ENCODE results near the gene AIFM3.

- TF ChIP-seq, protein P1, sequence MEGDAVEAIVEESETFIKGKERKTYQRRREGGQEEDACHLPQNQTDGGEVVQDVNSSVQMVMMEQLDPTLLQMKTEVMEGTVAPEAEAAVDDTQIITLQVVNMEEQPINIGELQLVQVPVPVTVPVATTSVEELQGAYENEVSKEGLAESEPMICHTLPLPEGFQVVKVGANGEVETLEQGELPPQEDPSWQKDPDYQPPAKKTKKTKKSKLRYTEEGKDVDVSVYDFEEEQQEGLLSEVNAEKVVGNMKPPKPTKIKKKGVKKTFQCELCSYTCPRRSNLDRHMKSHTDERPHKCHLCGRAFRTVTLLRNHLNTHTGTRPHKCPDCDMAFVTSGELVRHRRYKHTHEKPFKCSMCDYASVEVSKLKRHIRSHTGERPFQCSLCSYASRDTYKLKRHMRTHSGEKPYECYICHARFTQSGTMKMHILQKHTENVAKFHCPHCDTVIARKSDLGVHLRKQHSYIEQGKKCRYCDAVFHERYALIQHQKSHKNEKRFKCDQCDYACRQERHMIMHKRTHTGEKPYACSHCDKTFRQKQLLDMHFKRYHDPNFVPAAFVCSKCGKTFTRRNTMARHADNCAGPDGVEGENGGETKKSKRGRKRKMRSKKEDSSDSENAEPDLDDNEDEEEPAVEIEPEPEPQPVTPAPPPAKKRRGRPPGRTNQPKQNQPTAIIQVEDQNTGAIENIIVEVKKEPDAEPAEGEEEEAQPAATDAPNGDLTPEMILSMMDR (IDR thresholded peaks at IDR 0.05; ENCODE audit: low read depth, low read length, poor library complexity, severe bottlenecking): no peak
- TF ChIP-seq EZH2phosphoT487 (IDR thresholded peaks at IDR 0.05; ENCODE audit: borderline replicate concordance, low read length): no peak
Measured at GRCh38 chr22:20975541-20976290, 8.7 kb downstream of the AIFM3 start.
